AG08395 (cell line): ENCODE data around the gene NOS1AP.
A peak's percentile ranks its signal among the peaks of the same experiment; 100 is the strongest.
"Not testable (repeated sequence)": the region's sequence is repeated elsewhere in the genome, so short reads cannot be mapped to it uniquely, and the experiment has no call there.

Experiments used
- DNase-seq: peaks from one replicate; pipeline ENCODE4 v3.0.0; 2012; ENCODE audit warnings: mixed read lengths, low spot score

The NOS1AP gene

DNA sequence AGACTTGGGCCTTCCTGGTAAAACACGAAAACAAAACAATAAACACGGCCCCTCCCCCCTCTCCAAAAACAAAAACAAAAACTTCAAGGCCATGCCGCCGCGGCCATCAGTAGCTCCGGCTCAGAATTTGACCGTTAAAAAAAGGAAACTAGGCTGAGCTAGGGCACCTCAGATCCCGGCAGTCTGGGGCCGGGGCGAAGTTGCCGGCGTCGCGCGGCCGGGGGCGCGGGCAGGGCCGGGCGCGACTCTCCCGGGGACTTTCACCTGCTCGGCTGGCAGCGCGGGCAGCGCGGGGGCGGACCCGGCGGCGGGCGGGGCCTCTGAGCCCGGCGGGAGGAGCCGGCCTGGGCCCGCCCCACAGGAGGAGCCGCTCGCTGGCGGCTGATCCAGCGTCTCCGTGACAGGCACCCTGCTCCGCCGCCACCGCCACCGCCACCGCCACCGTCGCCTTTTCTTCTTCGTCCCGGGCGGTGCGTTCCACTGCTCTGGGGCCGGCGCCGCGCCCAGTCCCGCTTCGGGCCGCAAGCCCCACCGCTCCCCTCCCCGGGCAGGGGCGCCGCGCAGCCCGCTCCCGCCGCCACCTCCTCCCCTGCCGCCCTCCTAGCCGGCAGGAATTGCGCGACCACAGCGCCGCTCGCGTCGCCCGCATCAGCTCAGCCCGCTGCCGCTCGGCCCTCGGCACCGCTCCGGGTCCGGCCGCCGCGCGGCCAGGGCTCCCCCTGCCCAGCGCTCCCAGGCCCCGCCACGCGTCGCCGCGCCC lies at the start of gene NOS1AP:
TSS of gene NOS1AP (plus strand) at position 358 of the 760 bp plus-strand sequence. CDS start 487 bp downstream, outside the sequence.
- peak; percentile 82 for DNase-seq

DNA sequence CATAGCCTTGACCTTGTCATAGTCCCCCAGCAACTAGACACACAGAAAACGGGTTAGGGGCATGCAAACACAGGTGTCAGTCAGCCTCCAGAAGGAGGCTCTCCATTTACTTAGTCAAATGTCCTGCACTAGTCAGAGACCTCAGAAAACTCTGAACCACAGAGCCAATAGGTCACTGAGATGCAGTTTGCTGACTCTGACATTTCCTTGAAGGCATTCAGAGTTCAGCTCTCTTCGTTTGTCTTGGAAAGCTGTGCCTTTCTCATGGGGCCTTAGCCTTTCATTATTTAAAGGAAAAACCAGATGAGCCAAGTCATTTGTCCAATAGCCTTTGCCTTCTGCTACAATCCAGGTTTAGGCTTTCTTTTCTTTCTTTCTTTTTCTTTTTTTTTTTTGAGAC lies 49.3 kb upstream of the NOS1AP start:
- DNase-seq, result no peak

DNA sequence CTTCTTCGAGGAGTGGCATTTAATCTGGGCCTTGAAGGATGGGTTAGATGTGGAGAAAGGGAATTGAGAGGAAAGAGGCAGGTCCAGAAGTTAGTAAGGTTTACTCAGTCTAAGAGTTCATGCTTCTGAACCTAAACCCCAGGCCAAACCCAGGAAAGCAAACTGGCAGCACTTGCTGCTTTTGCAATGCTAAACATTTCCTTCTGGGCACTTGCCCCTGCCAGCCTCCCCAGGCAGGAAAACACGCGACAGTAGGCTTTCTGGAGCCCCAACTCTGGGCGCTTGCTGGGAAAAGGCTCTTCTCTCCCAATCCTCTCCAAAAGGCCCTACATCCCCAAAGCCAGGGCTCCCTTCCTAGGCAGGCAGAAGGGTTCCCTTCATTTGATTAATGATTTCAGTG lies 48.4 kb upstream of the NOS1AP start:
- DNase-seq, result no peak

DNA sequence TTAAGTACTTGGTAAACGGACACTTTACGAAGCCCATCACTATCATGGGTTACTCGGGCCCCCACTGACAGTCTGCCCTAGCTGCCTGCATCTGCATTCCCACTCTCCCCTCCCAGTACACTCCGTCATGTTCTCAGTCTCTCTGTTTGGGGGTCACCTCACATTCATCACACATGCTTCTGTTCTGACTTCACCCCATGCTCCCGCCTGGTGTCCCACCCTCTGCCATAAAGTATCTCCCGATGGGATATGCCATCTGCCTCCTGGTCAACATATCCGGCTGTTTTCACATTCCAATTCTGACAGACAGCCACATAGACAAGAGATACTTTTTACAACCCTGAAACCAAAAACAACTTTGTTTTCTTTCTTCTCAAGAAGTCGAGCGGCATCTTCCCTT lies 46.9 kb upstream of the NOS1AP start:
- no peak for DNase-seq

DNA sequence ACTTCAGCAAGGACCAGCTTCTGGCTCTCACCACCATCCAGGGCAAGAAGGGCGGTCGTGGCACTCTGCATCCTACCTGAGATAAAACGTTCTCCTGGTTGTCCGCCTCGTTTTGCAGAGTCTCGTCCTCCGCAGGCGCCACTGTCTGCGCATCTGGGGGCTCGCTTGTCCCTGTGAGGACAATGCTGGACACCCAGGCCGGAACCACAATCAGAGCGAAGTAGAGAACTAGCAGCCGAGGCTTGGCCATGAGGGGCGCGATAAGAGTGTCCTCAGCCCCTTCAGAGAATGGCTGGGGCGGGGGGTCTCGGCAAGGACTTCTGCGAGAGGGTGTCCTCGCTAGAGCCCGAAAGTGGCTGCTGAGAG lies 46.3 kb upstream of the NOS1AP start:
- DNase-seq, result no peak

DNA sequence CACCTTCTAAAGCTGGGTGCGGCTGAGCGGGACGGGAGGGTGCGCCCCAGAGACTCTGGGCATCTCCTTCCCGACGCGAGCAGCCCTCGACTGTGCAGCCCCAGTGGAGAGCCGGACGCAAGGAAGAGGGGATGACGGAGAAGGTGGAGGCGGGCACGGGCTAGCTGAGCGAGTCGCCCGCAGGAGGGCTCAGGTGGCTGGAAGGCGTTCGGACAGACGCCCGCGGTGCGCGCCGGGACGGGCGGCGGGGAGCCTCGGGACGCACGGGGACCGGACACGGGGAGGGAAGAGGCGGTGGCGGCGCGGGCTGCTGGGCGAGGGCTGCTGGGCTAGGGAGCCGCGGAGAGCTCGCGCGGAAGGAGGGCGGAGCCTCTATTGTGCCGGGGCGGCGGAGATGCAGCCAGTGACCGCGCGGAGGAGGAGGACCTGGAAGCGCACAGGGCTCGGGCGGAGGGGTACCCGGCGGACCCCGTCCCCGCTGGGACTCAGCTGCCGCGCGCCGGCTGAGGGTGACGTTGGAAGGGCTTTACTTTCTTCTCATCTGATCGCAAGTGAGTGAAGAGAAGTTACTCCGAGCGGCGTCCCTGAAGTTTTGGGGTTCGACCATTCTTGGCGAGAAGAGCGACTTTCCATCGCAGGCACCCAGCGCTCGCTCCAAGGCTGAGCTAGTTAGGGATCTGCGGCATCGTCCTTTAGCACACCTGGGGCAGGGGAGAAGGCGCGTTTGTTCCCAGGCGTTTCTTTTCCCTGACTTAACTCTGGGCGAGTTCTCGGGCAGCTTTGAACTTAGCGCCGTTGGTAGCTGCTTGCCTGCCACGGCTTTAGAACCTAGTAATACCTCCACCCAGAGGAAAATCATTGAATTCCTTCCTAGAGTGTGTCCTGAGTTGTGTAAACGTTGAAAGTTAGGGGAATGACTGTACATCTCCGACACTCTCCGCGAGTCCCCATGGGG lies 45.7 kb upstream of the NOS1AP start, which contains the start of gene OLFML2B:
TSS of gene OLFML2B (minus strand) at position 323 of the 955 bp plus-strand sequence. CDS start 439 bp downstream, outside the sequence.
- peak; percentile 92 for DNase-seq

- DNase-seq, result no peak
Measured at GRCh38 chr1:162025541-162025940, 44.0 kb upstream of the NOS1AP start.

GRCh38 chr1:162026881-162027280 lies 42.6 kb upstream of the NOS1AP start:
- no peak for DNase-seq

DNA sequence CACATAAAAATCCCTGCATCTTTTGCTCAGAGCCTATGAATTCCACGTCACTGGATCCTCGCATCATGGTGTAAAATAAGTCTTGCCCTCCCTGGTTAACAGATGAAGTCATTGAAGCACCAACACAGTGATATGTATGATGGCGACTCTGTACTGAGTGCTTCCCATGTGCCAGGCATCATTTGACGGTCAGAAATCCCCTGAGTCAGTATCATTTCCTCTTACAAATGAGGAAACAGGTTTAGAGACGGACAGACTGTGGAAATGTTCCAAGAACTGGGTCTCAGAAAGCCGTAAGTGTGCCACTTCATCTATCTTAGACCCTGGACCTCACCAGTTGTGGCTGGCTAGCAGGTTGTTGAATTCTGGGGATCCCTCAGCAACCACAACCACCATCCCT lies 40.8 kb upstream of the NOS1AP start:
- no peak for DNase-seq

DNA sequence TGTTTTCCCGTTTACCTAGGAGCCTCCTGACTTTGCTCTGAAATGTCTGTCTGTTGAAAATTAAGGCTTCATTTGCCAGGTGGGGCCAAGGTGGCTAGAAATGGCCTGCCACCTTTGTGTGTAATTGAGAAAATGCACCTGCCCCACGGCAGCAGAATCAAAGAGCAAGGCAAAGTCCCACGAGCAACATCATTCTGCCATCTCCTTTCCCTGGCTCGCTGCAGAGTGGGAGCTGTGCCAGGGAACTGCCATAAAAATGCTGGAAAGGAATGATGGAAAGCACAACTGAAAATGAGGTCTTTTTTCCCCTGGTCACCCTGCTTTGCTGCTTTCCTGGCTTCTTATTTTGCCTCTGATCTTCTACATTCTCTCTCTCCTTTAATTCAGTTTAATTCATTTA lies 40.3 kb upstream of the NOS1AP start:
- no peak for DNase-seq

GRCh38 chr1:162030759-162031280 lies 38.7 kb upstream of the NOS1AP start:
- DNase-seq, result no peak

DNA sequence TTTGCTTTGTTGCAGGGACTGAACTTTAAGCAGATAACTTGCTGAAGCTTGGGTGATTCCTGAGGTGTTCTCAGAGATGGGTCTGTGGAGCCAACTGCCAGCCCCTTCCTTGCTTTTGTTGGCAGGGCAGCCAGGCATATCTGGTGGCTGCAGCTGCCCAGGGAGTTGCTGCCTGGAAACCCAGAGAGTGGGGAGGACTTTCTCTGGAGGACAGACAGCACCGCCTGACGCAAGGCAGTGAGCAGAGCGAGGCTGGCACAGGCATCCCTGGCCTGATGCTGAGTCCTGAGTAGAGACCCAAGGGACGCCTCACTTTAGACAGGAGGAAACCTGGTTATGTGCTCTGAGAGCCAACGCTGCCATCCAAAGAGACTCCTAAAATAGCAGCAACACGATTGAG lies 36.1 kb upstream of the NOS1AP start:
- no peak for DNase-seq

GRCh38 chr1:162035241-162035640 lies 34.2 kb upstream of the NOS1AP start:
- DNase-seq, result no peak

DNA sequence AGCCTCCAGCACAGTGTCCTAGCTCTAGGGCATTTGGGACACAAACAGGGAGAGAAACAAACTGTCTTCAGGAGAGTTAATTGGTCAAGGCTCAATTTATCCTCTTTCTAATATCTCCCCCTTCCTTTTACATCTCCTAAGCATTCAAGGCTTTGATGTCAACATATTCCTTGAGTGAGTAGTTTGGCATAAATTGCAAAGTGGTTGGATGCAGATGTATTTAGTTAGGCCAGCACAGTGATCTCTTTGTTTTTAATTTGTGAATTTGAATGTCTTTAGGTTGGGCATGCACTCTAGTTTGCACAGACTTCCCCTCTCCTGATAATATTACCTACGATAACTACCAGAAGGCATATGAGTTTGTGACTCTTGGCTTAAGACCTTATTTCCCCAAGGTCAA lies 33.3 kb upstream of the NOS1AP start:
- peak; percentile 21 for DNase-seq

- no peak for DNase-seq
Measured at GRCh38 chr1:162038624-162039023, 30.9 kb upstream of the NOS1AP start.

DNA sequence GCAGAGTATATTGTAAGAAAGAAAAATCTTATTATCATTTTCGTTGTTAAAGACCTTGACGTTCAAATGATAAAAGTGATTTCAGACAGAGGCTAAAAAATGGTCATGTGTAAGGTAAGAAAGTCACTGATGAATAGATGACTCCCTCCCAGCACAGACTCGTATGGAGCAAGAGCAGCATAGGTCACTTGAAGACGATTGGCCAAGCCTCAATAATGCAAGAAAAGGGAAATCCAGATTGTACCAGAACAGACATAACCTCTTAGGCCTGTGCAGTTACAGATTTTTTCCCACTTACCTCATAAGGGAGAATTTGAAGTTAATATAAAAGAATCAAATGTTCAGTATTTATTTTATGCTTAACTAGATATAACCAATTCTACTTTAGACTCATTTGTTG lies 29.5 kb upstream of the NOS1AP start:
- DNase-seq, result no peak

GRCh38 chr1:162040657-162041056 lies 28.8 kb upstream of the NOS1AP start:
- DNase-seq, result peak; percentile 47

- DNase-seq, result no peak
Measured at GRCh38 chr1:162042361-162042760, 27.1 kb upstream of the NOS1AP start.

GRCh38 chr1:162046921-162047320 lies 22.6 kb upstream of the NOS1AP start:
- no peak for DNase-seq

- DNase-seq, result not testable (repeated sequence)
Measured at GRCh38 chr1:162053949-162054348, 15.5 kb upstream of the NOS1AP start.

DNA sequence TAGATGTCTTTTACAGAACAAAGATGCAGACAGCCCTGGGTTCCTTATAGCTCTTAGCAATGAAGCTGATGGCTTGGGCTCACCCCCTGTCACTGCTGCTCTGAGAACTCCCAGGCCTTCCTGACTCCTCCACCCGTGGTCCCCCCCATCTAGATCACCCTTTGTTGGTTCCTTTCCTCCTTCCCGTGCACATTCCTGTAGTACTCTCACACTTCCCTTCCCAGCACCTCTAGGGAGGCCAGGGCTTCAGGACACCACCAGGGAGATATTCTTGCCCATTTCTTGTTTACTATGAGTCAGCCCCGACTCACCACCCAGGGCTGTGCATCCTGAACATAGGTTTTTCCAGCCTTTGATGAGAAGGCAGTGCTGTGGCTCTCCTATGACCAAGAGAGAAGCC lies 14.4 kb upstream of the NOS1AP start:
- DNase-seq, result peak; percentile 82

GRCh38 chr1:162056043-162056442 lies 13.4 kb upstream of the NOS1AP start:
- peak; percentile 83 for DNase-seq

DNA sequence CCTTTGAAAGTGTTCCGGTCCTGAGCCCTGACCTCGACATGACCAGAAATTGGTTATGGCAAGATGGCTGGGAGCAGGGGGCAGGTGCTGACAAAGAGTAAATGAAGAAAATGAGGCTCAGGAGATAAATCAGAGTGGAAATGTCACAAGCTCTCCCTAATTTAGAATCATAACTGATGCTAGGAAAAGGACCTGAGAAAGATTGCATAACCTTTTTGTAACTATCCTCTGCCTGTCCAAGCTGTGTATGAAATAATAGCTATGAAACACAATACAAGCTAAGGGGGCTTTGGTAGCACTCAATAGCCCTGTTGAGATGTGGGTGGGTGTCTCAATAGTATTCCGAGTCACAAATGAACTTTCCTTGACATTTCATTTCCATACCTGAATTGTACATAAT lies 12.9 kb upstream of the NOS1AP start:
- DNase-seq, result no peak
